ENCODE results near the gene F5.
"Not testable (repeated sequence)": the region's sequence is repeated elsewhere in the genome, so short reads cannot be mapped to it uniquely, and the experiment has no call there.

The F5 gene

DNA sequence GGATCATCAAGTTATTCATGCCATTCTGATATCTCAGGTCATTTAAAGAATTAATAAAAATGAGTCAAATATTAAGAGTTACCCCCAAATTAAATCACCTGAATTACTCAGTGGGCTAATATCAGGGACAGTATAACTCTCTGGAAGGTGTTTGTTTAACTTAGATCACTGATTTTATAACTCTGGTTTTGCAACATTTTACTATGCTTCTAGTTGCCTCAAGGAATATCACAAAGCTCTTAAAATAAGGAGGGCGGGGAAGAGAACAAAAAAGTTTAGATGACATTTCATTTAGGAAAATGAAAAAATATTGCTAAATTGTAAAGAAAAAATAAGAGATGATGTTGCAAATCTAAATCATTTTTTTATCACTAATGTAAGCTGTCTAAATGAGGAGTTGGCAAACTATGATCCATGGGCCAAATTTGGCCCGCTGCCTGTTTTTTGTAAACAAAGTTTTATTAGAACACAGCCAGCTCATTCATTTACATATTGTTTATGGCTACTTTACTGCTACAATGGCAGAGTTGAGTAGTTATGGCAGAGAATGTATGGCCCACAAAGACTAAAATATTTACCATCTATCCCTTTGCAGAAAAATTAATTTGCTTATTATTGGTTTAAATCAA, 68.6 kb downstream of the F5 start:
- Mint-ChIP-seq H3K36me3 (ENCODE audit: low read depth) (peaks cover 75% of the 10 kb centered on the region), H3K4me3 (no peak overlapping the region), H3K27me3 (no peaks in the 10 kb centered on the region), H3K27ac (no peak overlapping the region), H3K4me1 (no peaks in the 10 kb centered on the region), H3K9me3 (no peaks in the 10 kb centered on the region)
- ATAC-seq (no peak), DNase-seq (no peak)

DNA sequence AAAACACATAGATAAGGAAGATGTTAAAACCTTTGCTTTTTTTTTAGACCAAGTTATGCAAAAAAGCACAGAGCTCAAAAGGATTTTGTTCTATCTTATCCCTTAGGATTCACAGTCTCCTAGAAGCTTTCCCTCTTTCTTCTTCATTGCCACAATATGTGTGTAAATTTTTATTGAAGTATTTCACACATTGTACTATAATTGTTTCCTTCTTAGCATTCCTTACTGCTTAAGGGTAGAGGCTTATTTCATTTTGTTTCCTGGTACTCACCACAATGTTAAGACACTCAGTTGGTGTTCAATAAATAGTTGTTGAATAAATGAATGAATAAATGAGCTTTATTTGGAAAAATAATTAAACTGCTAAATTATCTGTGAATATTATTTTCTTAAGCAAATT, 70.6 kb downstream of the F5 start:
- ATAC-seq = no peak
- Mint-ChIP-seq H3K36me3 (ENCODE audit: low read depth) (peaks cover 73% of the 10 kb centered on the region), H3K27me3 (no peaks in the 10 kb centered on the region), H3K4me1 (no peaks in the 10 kb centered on the region), H3K9me3 (no peaks in the 10 kb centered on the region), H3K27ac (no peak overlapping the region), H3K4me3 (no peak overlapping the region)
- DNase-seq = no peak

DNA sequence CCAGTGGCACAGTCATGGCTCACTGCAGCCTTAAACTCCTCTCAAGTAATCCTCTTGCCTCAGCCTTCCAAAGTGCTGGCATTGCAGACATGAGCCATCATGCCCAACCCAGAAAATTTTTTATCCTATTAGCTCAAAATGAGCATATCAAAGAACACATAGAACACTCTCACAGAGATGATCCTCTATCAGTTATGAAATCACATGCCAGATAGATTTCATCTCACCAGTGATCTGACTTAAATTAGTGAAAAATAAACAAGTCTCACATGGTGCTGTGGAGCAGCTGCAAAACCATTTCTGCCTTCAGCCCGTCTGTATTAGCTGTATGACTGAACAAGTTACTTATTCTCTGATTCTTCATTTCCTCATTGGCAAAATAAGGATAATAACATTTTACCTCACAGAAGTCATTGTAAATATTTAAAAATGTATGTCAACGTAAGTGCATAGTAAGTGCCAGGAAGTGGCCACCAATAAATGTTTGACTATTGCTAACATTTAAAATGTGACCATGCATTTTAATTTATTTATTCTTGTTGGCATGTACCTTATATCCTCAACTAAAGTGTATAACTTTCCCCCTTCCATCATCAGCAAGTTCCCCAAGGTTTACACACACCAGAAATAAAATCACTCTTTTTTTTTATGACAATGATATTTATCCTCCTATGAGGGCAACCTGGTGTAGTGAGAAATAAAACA, 71.6 kb downstream of the F5 start:
- ATAC-seq (no peak), DNase-seq (no peak)
- Mint-ChIP-seq H3K36me3 (ENCODE audit: low read depth) (peaks cover 66% of the 10 kb centered on the region), H3K9me3 (no peaks in the 10 kb centered on the region), H3K4me1 (no peaks in the 10 kb centered on the region), H3K27me3 (no peaks in the 10 kb centered on the region), H3K4me3 (no peak overlapping the region), H3K27ac (no peak overlapping the region)

DNA sequence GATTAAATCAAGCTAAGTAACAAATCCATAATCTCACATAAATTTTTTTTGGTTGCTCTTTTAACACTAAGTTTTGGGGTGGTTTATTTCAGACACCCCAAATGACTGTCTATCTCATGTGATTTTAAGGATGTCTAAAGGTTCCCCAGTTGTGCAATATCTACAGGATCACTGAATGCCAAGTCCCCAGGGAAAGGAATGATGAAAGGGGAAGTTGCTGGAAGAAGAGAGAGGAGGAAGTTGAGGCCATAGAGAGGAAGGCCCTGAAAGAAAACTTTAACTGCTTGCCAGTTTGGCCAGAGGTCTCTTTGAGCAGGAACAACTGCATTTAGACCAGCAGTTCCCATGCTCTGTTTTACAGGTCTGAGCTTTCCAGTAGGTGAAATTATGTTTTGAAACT, 73.1 kb downstream of the F5 start:
- peaks cover 7% of the 10 kb centered on the region for H3K4me1 Mint-ChIP-seq
- H3K36me3 Mint-ChIP-seq (ENCODE audit: low read depth) = peaks cover 55% of the 10 kb centered on the region
- H3K4me3 Mint-ChIP-seq = no peak overlapping the region
- no peaks in the 10 kb centered on the region for H3K9me3 Mint-ChIP-seq
- H3K27me3 Mint-ChIP-seq = no peaks in the 10 kb centered on the region
- ATAC-seq (no peak), DNase-seq (no peak)
- H3K27ac Mint-ChIP-seq = no peak overlapping the region

DNA sequence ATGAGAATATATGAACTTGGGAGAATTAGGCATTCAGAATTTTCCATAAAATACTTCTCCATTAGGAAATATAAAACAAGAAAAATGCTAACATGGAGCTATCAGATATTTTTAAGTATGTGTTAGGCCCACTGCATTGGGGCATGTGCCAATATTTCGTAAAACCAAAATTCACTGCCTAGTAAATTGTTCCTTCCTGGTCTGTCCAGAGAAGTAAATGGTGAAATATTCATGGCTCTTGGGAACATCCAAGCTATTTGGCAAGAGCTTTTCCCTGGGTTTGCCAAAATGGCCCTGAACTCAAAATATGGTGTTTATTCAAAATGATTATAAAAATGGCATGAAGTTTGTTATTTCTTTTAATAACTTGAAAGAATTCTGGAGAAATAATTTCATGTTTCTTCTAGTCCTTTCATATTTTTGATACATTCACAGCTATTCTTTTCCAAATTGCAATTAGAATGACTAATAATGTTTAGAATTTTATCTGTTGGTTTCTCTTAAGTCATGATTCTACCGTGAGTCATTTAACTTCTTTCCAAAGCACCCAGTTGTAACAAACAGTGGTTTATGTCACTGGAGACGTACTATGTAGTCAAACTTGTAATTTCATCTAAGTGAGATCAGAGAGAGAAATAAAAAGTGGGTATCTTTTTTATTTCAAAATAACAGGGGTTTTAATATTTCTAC, 74.8 kb downstream of the F5 start:
- Mint-ChIP-seq H3K27me3 (no peaks in the 10 kb centered on the region), H3K27ac (no peak overlapping the region), H3K4me1 (peaks cover 7% of the 10 kb centered on the region), H3K9me3 (no peaks in the 10 kb centered on the region), H3K36me3 (ENCODE audit: low read depth) (peaks cover 39% of the 10 kb centered on the region), H3K4me3 (no peak overlapping the region)
- no peak for DNase-seq
- ATAC-seq = no peak

DNA sequence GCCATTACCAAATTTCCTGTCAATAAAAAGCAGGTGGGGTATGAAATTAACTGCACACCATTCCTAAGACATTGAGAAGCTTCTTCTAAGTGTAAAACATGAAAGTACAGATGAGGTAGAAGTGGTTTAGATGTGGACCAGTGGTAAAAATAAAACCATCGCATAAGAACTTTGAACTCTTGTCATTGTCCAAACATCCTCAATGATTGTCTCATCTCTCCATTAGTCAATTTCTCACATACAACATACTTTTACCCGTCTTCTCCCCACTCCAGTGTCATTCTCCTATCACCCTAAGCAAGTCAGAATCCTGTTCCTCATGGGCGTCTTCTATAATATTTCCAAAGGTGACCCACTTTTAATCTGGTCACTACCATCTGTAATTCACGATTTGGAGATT, 76.2 kb downstream of the F5 start:
- Mint-ChIP-seq H3K9me3 (no peaks in the 10 kb centered on the region), H3K27ac (no peak overlapping the region), H3K36me3 (ENCODE audit: low read depth) (peaks cover 27% of the 10 kb centered on the region), H3K4me3 (no peak overlapping the region), H3K4me1 (peaks cover 7% of the 10 kb centered on the region), H3K27me3 (no peaks in the 10 kb centered on the region)
- DNase-seq (no peak), ATAC-seq (no peak)

DNA sequence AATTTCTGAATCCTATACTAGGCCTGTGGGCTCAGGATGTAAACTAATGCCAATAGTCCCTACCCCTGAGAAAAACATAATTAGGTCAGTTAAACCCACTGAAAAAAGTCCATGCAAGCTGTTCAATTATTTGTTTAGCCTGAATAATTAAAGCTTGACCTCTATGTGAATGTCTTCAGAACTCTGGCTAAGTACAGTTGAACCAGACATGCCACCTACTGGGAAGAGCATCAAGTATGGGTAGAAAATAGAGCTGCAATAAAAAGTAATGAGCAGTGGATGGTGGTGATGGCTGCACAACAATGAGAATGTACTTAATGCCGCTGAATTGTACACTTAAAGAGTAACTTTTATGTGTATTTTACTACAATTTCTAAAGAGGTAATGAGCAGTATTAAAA, 76.9 kb downstream of the F5 start:
- peaks cover 7% of the 10 kb centered on the region for H3K4me1 Mint-ChIP-seq
- ATAC-seq (no peak), DNase-seq (no peak)
- peaks cover 23% of the 10 kb centered on the region for H3K36me3 Mint-ChIP-seq (ENCODE audit: low read depth)
- no peak overlapping the region for H3K27ac Mint-ChIP-seq
- no peak overlapping the region for H3K4me3 Mint-ChIP-seq
- H3K27me3 Mint-ChIP-seq = no peaks in the 10 kb centered on the region
- no peaks in the 10 kb centered on the region for H3K9me3 Mint-ChIP-seq

DNA sequence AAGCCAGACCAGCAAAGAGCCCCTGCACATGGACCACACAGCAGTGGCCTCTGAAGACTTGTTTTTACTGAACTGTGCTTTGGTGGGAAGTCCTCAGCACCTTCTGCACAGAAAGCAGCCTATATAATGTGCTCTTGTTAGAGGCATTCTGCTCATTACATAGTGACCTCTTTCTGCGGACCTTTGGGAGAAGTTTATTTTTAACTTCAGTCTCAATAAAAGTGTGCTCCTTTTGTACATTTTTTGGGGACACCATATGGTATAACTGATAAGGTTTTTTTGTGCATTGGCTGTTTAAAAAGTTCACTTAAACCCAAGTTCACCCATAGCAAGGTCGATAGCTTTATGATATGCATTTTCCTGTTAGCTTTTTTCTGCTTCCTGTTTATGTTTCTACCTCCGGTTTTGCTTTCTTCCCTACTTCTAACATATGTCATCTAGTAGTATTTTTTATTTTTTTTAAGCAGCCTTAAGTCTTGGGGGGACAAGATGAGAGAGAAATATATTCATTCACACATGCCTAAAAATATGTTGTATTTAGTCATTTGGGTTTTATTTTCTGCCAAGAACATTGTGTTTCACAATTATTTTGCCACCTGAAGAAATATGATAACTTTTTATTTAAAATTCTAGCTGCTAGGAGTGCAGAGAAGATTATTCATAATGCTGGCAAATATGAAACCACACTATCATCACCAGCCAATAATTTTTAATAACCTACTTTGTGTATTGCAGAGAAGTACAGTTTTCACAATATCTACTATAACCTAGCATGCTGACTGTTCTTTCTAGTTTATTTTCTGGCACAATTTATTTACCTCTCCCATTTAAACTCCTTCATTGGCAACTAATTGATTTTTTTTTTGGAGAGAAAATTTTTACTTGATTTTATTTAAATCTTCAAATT, 77.6 kb downstream of the F5 start:
- Mint-ChIP-seq H3K27ac (no peak overlapping the region), H3K4me1 (peaks cover 7% of the 10 kb centered on the region), H3K36me3 (ENCODE audit: low read depth) (peaks cover 23% of the 10 kb centered on the region), H3K9me3 (no peaks in the 10 kb centered on the region), H3K4me3 (no peak overlapping the region), H3K27me3 (no peaks in the 10 kb centered on the region)
- ATAC-seq (no peak), DNase-seq (no peak)

DNA sequence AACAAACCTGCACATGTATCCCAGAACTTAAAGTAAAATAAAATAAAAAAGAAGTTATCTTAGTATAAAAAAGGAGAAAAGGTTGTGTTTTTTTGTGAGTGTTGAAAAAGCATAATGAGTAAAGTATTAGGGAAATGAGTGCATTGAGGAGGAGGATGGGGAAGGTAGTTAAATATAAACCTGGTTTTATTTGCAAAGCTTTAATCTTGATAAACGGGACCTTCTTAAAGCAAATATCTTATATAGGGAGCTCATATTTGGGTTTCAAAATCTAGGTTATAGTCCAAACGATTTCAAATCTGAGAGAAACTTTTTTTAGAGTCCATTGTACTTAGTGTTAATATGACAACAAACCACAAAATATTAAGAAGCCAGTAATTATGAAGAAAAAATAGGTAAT, 78.9 kb downstream of the F5 start:
- no peak overlapping the region for H3K27ac Mint-ChIP-seq
- H3K4me1 Mint-ChIP-seq = peaks cover 7% of the 10 kb centered on the region
- H3K9me3 Mint-ChIP-seq = no peaks in the 10 kb centered on the region
- no peaks in the 10 kb centered on the region for H3K27me3 Mint-ChIP-seq
- no peak overlapping the region for H3K4me3 Mint-ChIP-seq
- ATAC-seq (no peak), DNase-seq (no peak)
- H3K36me3 Mint-ChIP-seq (ENCODE audit: low read depth) = peaks cover 20% of the 10 kb centered on the region

DNA sequence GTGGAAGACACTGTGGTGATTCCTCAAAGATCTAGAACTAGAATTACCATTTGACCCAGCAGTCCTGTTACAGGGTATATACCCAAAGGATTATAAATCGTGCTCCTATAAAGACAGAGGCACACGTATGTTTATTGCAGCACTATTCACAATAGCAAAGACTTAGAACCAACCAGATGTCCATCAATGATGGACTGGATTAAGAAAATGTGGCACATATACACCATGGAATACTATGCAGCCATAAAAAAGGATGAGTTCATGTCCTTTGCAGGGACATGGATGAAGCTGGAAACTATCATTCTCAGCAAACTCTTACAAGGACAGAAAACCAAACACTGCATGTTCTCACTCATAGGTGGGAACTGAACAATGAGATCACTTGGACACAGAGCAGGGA, 82.7 kb downstream of the F5 start:
- H3K4me1 Mint-ChIP-seq, DNase-seq, H3K4me3 Mint-ChIP-seq, H3K27me3 Mint-ChIP-seq, H3K27ac Mint-ChIP-seq, H3K9me3 Mint-ChIP-seq, ATAC-seq: not testable (repeated sequence)
- H3K36me3 Mint-ChIP-seq (ENCODE audit: low read depth) = peaks cover 23% of the 10 kb centered on the region

DNA sequence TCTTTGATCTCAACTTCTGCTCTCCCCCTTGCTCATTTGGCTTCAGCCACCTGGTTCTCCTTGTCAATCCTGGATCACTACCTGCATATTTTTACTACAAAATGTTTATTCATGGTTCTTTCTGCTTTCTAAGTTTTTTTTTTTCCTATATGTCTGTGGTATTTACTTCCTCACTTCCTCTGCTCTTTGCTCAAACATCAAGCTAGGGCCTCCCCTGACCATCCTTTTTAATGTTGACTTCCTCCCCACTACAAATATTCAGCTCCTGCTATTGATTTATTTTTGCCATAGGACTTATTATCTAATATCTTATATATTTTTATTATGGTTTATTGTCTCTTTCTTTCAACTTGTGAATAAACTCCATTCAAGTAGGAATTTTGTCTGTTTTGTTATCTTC, 86.5 kb downstream of the F5 start:
- peaks cover 9% of the 10 kb centered on the region for H3K9me3 Mint-ChIP-seq
- no peak for ATAC-seq

DNA sequence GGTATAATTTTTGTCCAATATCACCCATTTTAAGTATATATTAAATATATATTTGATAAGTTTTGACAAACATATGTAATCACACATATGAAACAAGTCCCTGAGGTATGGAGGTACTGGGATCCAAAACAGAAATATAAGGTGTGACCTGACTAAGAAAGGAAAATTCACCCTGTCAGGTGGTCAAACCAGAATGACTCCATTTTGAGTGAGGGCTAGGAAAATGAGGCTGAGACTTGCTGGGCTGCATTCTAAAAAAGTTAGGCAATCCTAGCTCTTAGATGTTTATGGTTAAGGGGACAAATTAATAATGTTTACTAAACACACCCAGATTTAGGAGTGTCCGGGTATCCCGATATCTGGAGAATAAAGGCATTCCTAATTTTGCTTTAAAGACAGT, 89.0 kb downstream of the F5 start:
- no peak overlapping the region for H3K27ac Mint-ChIP-seq
- DNase-seq (no peak), ATAC-seq (no peak)
- peaks cover 7% of the 10 kb centered on the region for H3K27me3 Mint-ChIP-seq
- peaks cover 9% of the 10 kb centered on the region for H3K9me3 Mint-ChIP-seq
- H3K4me1 Mint-ChIP-seq = peaks cover 9% of the 10 kb centered on the region
- peaks cover 14% of the 10 kb centered on the region for H3K36me3 Mint-ChIP-seq (ENCODE audit: low read depth)
- H3K4me3 Mint-ChIP-seq = no peak overlapping the region

More for the DNA sequence above, 86.5 kb downstream of the F5 start:
- Mint-ChIP-seq H3K36me3 (ENCODE audit: low read depth) (peaks cover 26% of the 10 kb centered on the region), H3K4me1 (peaks cover 8% of the 10 kb centered on the region), H3K27ac (no peak overlapping the region), H3K27me3 (peaks cover 7% of the 10 kb centered on the region), H3K4me3 (no peak overlapping the region)
- no peak for DNase-seq

DNA sequence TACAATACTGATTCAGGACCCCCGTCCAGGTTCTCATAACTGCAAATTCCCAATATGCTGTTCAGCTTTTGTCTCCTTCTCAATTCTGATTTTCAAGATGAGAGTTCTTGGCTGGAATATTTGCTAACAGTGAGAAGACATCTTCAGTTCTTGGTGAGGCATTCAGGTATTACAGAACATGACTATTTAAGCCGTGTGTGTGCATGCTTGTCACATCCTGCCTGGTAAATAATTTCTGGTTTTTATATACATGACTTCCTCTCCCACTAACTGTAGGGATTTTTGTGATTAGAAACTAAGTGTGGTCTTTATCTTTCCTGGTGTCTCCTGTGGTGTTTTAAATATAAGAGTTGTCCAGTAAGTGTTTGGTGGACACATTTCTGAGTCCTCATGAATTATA, 90.4 kb downstream of the F5 start:
- Mint-ChIP-seq H3K9me3 (peaks cover 9% of the 10 kb centered on the region), H3K36me3 (ENCODE audit: low read depth) (peaks cover 12% of the 10 kb centered on the region), H3K4me3 (no peak overlapping the region), H3K4me1 (peaks cover 22% of the 10 kb centered on the region), H3K27ac (no peak overlapping the region), H3K27me3 (peaks cover 7% of the 10 kb centered on the region)
- DNase-seq (no peak), ATAC-seq (no peak)

DNA sequence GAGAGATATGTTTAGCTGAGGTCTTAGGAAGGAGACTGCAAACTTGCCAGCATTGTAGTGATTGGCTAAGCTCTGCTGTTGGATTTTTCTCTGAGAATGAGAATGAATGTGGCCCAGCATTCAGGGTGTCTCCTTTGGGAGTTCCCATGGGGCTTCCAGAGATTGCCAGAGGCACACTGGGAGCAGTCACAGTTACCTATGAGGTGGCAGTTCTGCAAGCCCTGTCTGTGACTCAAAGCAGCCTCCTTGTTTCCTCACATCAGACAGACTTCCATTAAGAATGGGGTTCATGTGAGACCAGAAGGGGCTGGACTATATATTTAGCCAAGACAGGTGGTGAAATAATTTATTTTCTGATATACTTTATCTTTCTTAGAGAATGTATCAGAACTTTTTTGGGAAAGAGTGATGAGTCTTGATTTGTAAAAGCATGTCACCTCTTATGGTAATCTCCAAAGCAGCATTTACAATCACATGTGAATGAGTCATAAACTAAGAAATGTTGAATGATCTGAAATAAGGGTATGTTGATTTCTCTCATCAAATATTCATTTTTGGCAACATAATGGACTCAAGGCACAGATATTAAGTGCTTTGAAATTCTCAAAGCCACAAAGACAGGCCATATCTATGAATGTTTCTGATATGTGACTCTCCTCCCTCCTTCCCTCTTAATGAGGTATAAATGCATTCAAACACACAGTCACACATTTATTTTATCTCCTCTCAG, 91.1 kb downstream of the F5 start:
- no peak for DNase-seq
- Mint-ChIP-seq H3K4me3 (no peak overlapping the region), H3K36me3 (ENCODE audit: low read depth) (peaks cover 10% of the 10 kb centered on the region)

More for the DNA sequence above, 91.1 kb downstream of the F5 start:
- no peak for ATAC-seq
- Mint-ChIP-seq H3K27me3 (peaks cover 4% of the 10 kb centered on the region), H3K4me1 (peaks cover 23% of the 10 kb centered on the region), H3K9me3 (peaks cover 9% of the 10 kb centered on the region), H3K27ac (no peak overlapping the region)

All from activated naive CD8-positive, alpha-beta T cell treated with anti-CD3 and anti-CD28 coated beads, Interleukin-2, amount 50 U/mL, for 24 hours (primary cell).